22Rv1 (cell line): ENCODE results near the gene GOLGA6C.
"Not testable (repeated sequence)": the region's sequence is repeated elsewhere in the genome, so short reads cannot be mapped to it uniquely, and the experiment has no call there.

Source experiments
- H3K27ac ChIP-seq: fragments of 450-650 bp; 2 replicates; pipeline ENCODE4 v1.5.1; 2017
- CTCF ChIP-seq: fragments of 450-650 bp; IDR thresholded peaks from 2 replicates; pipeline ENCODE4 v1.5.1; 2017; ENCODE audit warnings: mild to moderate bottlenecking
- ZFX ChIP-seq: fragments of 450-650 bp; IDR thresholded peaks from 2 replicates; pipeline ENCODE4 v1.6.1; 2017; ENCODE audit warnings: antibody characterized with exemption, borderline replicate concordance

Gene GOLGA6C

GRCh38 chr15:75314552-75315290 lies 56.6 kb downstream of the GOLGA6C start:
- TF ChIP-seq CTCF (no peak), ZFX (no peak)
- no peak overlapping the region for H3K27ac ChIP-seq

DNA sequence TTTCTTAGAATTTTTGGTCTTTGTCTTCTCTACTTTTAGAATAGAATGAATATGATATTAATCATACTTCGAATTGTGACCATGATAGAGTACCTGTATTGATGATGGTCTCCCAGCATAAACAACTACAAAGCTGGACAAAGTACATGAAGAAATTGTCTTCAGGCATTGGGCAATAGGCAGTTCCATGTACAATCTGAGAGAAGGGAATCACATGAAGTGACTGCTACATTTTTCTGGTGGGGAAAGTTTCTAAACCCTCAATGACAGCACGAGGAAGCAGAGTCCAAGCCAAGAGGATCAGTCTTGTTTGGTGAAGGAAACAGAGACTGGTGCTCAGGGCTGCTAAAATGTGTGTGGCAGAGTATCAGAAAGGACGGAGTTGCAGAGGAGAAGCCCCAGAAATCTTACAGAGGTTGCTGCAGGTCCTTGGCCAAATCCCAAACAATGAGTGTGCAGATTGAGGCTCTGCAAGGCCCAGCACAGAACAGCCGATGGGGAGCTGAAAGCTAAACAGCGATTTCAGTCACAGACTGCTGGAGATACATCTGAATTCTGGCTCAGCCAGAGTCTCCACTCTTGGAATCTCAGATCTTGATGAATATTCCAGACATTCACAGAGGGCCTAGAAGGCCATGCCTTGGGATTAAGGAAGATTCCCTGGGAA lies 61.2 kb downstream of the GOLGA6C start:
- H3K27ac ChIP-seq = not testable (repeated sequence)
